Measurements from ENCODE around the gene ERO1B. TPM values are rescaled to one million over a fixed set of nuclear protein-coding genes. Genes with fewer than 3 reads are reported as not detected.

ERO1B gene
- total RNA-seq, 1 donor: 4.8 TPM

- no peak for DNase-seq (ENCODE audit: low read depth in 2 of 3, low spot score in 2 of 3)
Measured at GRCh38 chr1:236301080-236301957, 19.6 kb upstream of the ERO1B start.

DNA sequence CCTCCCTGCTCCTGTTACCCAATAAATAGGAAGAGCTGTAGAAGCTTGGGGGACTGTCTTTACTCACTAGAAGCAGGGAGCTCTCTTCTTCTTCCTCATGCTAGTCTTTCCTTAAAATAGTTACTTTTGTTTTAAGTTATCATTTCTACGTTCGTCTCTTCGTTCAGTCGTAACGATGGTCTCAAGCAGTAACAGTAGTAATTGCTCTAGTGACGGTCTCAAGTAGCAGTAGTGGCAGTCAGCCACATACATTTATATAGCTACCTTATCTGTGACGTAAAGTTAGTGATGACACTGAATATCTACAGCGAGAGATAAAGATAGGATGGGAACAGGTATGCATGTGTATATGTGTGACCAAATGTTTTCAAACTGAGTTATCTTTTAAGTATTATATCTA, 15.4 kb upstream of the ERO1B start:
- DNase-seq (ENCODE audit: low read depth in 2 of 3, low spot score in 2 of 3): no peak

- no peak for DNase-seq (ENCODE audit: low read depth in 2 of 3, low spot score in 2 of 3)
Measured at GRCh38 chr1:236292425-236292824, 10.7 kb upstream of the ERO1B start.

DNA sequence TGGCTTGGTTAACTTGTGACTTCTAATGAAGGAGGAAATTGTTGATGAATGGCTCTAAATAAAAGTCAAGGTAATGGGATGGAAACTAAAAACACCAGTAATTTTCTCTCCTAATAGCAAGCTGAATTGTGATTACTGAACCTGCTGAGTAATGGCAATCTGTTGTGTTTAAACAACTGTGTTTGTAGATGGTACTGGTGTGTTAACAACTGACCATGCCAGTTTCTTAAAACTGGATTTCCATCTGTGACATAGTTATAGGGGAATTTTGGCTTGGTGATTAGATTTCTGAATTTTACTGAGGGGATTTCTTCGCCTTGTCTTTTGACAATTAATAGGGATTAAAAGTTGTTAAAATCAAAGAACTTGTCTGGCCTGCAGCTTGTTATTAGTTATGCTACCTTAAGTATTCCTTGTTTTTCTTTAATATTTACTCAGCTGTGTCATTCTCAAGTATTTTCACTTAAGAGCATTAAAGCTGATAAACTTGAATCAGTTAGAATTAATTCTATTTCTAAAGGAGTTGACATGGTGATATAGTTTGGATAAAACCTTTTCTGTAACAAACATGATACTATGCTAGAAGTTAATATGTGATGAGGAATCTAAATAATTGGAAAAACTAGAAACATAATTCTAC, 7.9 kb upstream of the ERO1B start:
- DNase-seq (ENCODE audit: low read depth in 2 of 3, low spot score in 2 of 3): no peak

GRCh38 chr1:236288620-236288976, 6.8 kb upstream of the ERO1B start:
- no peak for DNase-seq (ENCODE audit: low read depth in 2 of 3, low spot score in 2 of 3)

DNA sequence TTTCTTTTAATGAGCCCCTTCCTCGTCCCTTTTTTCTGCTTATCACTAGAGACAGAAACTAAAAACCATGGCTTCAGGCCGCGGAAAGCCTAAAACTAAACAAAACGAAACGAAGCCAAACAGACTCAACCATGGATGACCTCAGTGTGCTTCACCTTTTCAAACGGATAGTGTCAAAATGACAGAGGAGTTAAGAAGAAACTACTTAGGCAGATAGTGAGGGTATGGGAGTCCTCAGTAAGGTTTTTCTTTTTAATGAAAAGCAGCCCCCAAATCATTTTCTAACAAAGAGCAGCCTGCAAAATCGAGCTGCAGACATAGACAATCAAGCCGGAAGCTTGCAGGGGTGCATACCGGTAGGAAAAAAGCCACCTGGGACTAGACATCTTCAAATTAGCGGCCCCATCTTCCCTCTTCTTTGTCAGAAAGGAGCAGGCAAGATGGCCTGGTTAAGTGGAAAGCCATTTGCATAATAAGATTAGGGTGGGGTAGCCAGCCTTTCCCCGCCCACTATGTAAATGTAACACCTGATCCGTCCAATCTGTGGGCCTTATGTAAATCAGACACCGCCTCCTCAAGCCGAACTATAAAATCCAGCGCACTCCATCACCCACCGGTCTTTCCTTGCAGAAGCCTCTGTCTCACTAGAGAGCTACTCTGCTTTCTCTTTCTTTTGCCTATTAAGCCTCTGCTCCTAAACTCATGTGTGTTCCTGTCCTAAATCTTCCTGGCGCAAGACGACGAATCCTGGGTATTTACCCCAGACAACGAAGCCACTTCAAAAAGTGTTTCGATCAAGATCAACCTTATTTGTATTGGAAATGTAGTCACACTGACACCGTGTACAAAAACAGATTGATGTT, 6.2 kb upstream of the ERO1B start:
- no peak for DNase-seq (ENCODE audit: low read depth in 2 of 3, low spot score in 2 of 3)

DNA sequence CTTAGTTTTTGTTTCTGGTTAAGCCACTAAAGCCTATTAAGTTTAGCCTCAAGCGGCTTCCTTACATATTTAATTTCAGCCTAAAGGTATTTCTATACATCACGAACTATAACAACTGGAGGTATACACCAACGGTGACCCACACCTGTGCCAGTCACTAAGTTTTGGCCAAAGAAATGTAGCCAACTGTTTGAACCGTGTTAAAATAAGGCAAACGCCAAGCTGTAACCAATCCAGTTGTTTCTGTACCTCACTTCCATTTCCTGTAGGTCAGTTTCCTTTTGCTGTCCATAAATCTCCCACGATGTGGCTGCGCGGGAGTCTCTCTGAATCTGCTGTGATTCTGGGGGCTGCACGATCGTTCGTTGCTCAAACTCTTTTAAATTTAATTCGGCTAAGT, 5.6 kb upstream of the ERO1B start:
- DNase-seq (ENCODE audit: low read depth in 2 of 3, low spot score in 2 of 3): no peak

GRCh38 chr1:236284291-236284721, 2.5 kb upstream of the ERO1B start:
- peak in 2 of 3 donors; percentile 55 to 64 for DNase-seq (ENCODE audit: low read depth in 2 of 3, low spot score in 2 of 3)

DNA sequence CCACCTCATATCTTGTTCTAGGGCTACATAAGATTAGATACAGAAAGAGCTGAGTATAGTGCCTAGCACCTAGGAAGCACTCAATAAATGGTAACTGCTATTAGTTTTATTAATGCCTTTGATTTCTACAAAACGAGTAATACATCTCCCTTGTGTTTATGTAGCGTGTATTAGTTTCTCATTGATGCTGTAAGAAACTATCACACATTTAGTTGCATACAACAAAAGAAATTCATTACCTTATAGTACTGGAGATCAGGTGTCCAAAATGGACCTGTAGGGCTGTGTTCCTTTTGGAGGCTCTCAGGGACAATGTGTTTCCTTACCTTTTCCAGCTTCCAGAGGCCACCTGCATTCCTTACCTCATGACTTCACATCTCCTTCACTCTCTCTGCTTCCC, 961 bp upstream of the ERO1B start:
- no peak for DNase-seq (ENCODE audit: low read depth in 2 of 3, low spot score in 2 of 3)

DNA sequence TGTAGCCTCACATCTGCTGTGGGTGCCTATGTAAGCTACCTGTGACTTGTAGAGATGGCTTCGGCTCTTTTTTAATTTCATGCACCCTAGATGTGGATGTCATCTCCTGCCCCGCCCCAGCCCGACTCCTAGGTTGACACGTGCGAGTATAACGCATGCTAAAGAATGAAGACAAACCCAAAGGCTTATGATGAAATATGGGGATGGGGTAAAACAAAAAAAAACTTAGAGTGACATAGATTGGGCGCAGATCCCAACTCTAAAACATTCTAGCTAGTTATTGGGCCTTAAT, 613 bp upstream of the ERO1B start:
- DNase-seq (ENCODE audit: low read depth in 2 of 3, low spot score in 2 of 3): no peak

DNA sequence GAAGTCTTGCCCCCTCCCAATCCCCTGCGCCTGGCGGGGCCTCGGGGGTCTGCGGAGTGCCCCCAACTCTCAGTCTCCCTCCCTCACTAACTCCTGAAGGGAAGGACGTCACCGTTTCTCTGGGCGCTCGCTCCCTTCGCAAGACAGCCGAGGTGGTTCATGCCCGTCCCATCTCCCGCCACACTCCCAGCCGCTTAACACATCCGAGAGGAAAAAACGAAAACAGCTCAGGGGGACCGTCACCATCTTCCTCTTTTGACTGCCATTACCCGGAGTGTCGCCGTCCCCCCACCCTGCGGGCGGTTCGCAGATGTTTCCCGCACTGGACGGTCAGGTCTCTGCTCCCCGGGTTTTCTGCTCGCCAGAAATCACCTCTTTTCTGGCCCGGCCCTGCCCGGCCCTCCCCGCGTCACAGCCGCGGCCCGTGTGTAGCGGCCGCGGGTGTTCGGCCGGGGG, 532 bp downstream of the ERO1B start:
- DNase-seq (ENCODE audit: low read depth in 2 of 3, low spot score in 2 of 3): peak in 2 of 3 donors; percentile 68 to 73

- DNase-seq (ENCODE audit: low read depth in 2 of 3, low spot score in 2 of 3): no peak
Measured at GRCh38 chr1:236280438-236281197, 1.1 kb downstream of the ERO1B start.

DNA sequence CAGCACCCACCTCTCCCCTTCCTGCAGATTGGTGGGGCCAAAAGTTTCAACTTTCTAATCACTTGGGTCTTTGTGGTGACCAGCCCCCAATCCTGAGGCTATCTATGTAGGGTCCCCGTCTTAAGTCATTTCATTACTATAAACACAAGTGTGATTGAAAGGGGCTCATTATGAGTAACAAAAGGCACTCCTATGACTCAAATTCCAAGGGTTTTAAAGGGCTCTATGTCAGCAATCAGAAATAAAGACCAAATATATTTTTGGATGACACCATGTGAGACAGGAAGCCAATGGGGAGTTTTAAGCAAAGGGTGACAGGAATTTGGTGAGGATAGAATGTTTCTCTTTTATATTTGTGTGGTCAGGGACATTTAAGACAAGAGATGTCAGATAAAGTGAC, 6.2 kb downstream of the ERO1B start:
- DNase-seq (ENCODE audit: low read depth in 2 of 3, low spot score in 2 of 3): no peak

- no peak for DNase-seq (ENCODE audit: low read depth in 2 of 3, low spot score in 2 of 3)
Measured at GRCh38 chr1:236275061-236275460, 6.7 kb downstream of the ERO1B start.

DNA sequence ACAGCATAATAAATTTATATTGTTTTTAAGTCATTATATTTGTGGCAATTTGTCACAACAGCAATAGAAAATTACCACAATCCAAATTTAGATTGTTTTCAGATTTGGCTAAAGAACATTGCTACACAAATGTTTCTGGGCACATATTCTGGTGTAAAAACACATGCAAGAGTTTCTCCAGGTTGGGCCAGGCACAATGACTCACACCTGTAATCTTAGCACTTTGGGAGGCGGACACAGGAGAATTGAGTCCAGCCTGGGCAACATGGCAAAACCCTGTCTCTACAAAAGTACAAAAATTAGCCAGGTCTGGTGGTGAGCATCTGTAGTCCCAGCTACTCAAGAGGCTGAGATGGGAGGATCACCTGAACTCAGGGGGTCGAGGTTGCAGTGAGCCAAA, 8.4 kb downstream of the ERO1B start:
- no peak for DNase-seq (ENCODE audit: low read depth in 2 of 3, low spot score in 2 of 3)

GRCh38 chr1:236269439-236269838, 12.3 kb downstream of the ERO1B start:
- DNase-seq (ENCODE audit: low read depth in 2 of 3, low spot score in 2 of 3): peak in 1 of 3 donors; percentile 15

GRCh38 chr1:236261898-236262297, 19.9 kb downstream of the ERO1B start:
- no peak for DNase-seq (ENCODE audit: low read depth in 2 of 3, low spot score in 2 of 3)

DNA sequence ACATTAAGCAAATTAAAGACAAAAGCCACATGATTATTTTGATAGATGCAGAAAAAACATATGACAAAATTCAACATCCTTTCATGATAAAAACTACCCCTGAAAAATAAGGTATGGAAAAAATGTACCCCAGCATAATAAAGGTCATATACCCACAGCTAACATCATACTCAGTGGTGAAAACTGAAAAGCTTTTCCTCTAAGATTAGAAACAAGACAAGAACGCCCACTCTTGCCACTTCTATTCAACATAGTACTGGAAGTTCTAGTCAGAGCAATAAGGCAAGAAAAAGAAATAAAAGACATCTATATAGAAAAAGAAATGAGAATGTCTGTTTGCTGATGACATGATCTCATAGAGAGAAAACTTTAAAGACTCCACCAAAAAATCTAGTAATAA, 20.7 kb downstream of the ERO1B start:
- no peak for DNase-seq (ENCODE audit: low read depth in 2 of 3, low spot score in 2 of 3)

DNA sequence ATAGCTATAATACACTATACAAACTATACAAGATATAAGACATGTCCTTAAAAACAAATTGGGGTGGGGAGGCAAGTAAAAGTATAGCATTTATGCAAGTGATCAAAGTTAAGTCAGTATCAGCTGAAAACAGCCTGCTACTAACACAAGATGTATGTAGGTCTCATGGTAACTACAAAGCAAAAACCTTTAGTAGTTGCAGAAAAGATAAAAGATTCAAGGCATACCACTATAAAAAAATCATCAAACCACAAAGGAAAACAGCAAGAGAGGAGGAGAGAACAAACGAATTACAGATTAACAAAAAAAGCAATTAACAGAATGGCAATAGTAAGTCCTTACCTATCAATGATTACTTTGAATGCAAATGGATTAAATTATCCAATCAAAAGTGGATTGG, 22.7 kb downstream of the ERO1B start:
- no peak for DNase-seq (ENCODE audit: low read depth in 2 of 3, low spot score in 2 of 3)

DNA sequence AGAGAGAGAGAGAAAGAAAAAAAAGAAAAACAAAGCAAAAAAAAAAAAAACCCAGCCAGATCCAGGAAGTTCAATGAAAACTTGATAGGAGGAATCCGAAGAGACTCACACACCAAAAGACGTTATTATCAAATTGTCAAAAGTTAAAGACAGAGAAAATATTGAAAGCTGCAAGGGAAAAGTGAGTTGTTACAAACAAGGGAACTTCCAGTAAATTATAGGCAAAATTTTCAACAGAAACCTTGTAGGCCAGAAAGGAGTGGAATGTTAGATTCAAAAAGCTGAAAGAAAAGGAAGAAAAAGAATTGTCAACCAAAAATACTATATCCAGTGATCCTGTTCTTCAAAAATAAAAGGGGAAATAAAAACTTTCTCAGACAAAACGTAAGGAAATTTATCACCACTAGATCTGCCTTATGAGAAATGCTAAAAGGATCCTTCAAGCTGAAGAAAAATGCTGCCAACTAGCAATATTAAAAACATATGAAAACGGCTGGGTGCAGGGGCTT, 23.6 kb downstream of the ERO1B start:
- DNase-seq (ENCODE audit: low read depth in 2 of 3, low spot score in 2 of 3): peak in 1 of 3 donors; percentile 66
